Right lobe of liver (tissue), 6 donors: ENCODE data around the gene C1orf185. TPM values are rescaled to one million over a fixed set of nuclear protein-coding genes. Genes with fewer than 3 reads are reported as not detected.
A peak's percentile ranks its signal among the peaks of the same experiment; 100 is the strongest.
"Not testable (repeated sequence)": the region's sequence is repeated elsewhere in the genome, so short reads cannot be mapped to it uniquely, and the experiment has no call there.

ENCODE experiments used
- ATAC-seq, 4 donors: fragments of 200-7000 bp; cut with Tn5 transposase; one replicate each; pipeline ENCODE4 v1.9.1; 2020; ENCODE audit warnings: mild to moderate bottlenecking in 4 of 4, moderate library complexity in 4 of 4
- DNase-seq, 3 donors: peaks; one replicate each; pipeline ENCODE4 v3.0.0-alpha.2; 2020
- H3K27ac ChIP-seq, 3 donors: fragments of 200-600 bp; one replicate each; pipeline ENCODE4 v1.8.0; 2022
- H3K27me3 ChIP-seq, 2 donors: fragments of 200-600 bp; one replicate each; pipeline ENCODE4 v1.8.0; 2022
- H3K36me3 ChIP-seq, 4 donors: fragments of 200-600 bp; sonication (generic) in 1 of 4; one replicate each; pipeline versions ENCODE4 v1.5.1 to v1.8.0; 2017 to 2022; ENCODE audit warnings: control low read depth in 1 of 4
- H3K4me1 ChIP-seq, 4 donors: fragments of 200-600 bp; sonication (generic) in 1 of 4; one replicate each; pipeline versions ENCODE4 v1.5.1 to v1.8.0; 2017 to 2022; ENCODE audit warnings: control low read depth in 1 of 4
- H3K4me3 ChIP-seq, 3 donors: fragments of 200-600 bp; one replicate each; pipeline ENCODE4 v1.8.0; 2022
- H3K9me3 ChIP-seq, 4 donors: fragments of 200-600 bp; sonication (generic) in 1 of 4; one replicate each; pipeline versions ENCODE4 v1.5.1 to v1.8.0; 2017 to 2022; ENCODE audit warnings: control low read depth in 1 of 4
- CTCF ChIP-seq, 4 donors: fragments of 200-600 bp in 3 of 4; fragments of 450-650 bp in 1 of 4; IDR thresholded peaks; one replicate each; pipeline versions ENCODE4 v1.5.1 to v1.8.0; 2016 to 2022; ENCODE audit warnings: antibody characterized with exemption in 4 of 4, mild to moderate bottlenecking in 2 of 4
- POLR2A ChIP-seq: fragments of 450-650 bp; IDR thresholded peaks from one replicate; pipeline ENCODE4 v1.6.1; 2017; ENCODE audit warnings: antibody characterized with exemption, mild to moderate bottlenecking
- WGBS: methylation state at CpG from one replicate; pipeline ENCODE4 v1.1.6; 2018; ENCODE audit warnings: low coverage, low lambda C conversion rate; ENCODE audit not compliant: insufficient coverage; ENCODE audit errors: missing lambda C conversion rate; 5-methylcytosine and 5-hydroxymethylcytosine counted together
- intact Hi-C, 2 donors: fragments of 100-400 bp; cut with DNase I; formaldehyde crosslinking; loops; one replicate each; pipeline versions ENCODE4 v1.11.2 to v1.14.1; 2022
- total RNA-seq, 6 experiments: library from RNA; depleted of rRNA in 2 of 6; stranded (reverse); fragments of >200 nt in 2 of 6; fragmentation: NEBNext Ultra II Directional in 3 of 6; extraction: Animal tissue kit (Norgen Biotek cat#: 25700) in 3 of 6; gene quantifications; one replicate each; pipeline versions ENCODE4 v1.1.0 to v1.2.4, GENCODE V29; 2016 to 2023
- donor health status: DM: no; HTN: yes; CAD: no.
- donor health status: DM: no; HTN: no; CAD: no.
- donor health status: DM: no; HTN: no; CAD: no.
- donor health status: DM: no; HTN: yes; CAD: no.
- donor health status: DM: no; HTN: yes; CAD: no.

C1orf185 gene
- total RNA-seq, 6 experiments from 2014 or later: not detected

DNA sequence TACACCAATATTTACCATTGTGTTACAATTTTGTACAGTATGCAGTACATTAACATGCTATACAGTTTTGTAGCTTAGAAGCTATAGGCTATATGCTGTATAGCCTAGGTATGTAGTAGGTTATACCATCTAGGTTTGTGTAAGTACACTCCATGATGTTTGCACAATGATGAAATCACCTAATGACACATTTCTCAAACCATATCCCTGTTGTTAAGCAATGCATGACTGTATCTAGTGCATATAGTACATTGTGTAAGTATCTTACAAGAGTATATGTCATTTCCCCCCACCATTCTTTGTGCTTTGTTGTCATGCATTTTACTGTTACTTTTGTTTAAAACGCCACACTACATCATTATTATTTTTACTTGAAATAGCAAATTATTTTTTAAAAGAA is 68.3 kb downstream of the C1orf185 start:
- intact Hi-C loops: no loop called here
- Histone ChIP-seq H3K4me3 (no peak overlapping the region), H3K27ac (no peak overlapping the region), H3K4me1 (no peaks in the 10 kb centered on the region), H3K36me3 (no peaks in the 10 kb centered on the region), H3K9me3 (no peaks in the 10 kb centered on the region), H3K27me3 (no peaks in the 10 kb centered on the region)
- 80% methylated on average over 1 of the region's 1 CpG for WGBS
- ATAC-seq (no peak), DNase-seq (no peak)
- TF ChIP-seq POLR2A (no peak), CTCF (IDR thresholded peaks at IDR 0.05) (no peak)

DNA sequence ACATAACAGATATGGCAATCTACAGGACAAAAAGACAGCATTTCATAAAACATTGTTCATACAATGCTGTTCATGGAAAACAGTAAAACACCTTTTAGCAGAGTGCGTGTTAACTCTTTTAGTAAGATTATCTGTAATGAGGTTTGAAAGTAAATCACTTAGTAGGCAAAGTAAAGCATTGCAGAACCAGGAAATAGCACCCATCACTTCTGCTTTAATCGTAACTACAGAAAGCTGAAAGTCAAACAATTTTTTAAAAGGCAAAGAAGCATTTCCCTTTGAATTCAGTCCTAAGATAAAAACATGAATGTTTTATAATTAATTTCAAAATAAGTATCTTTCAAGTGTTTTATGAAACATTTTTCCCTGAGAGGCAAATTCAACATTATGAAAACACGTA is 70.8 kb downstream of the C1orf185 start:
- Histone ChIP-seq H3K27ac (no peak overlapping the region), H3K4me1 (no peaks in the 10 kb centered on the region), H3K36me3 (no peaks in the 10 kb centered on the region), H3K4me3 (no peak overlapping the region), H3K9me3 (no peaks in the 10 kb centered on the region), H3K27me3 (no peaks in the 10 kb centered on the region)
- DNase-seq: no peak
- intact Hi-C loops: no loop called here
- no peak for TF ChIP-seq CTCF (IDR thresholded peaks at IDR 0.05)
- no peak for TF ChIP-seq POLR2A
- WGBS: 66% methylated on average over 3 of the region's 3 CpGs
- ATAC-seq: no peak

- H3K36me3 ChIP-seq: no peaks in the 10 kb centered on the region
- H3K4me3 ChIP-seq: no peak overlapping the region
- no peaks in the 10 kb centered on the region for H3K9me3 ChIP-seq
- TF ChIP-seq POLR2A: no peak
- TF ChIP-seq CTCF (IDR thresholded peaks at IDR 0.05): no peak
- WGBS: 38% methylated on average over 2 of the region's 2 CpGs
- DNase-seq (no peak), ATAC-seq (peak in 3 of 4 donors; percentile 45 to 55 (median 49))
- intact Hi-C loops: no loop called here
- H3K27ac ChIP-seq: no peak overlapping the region
- no peaks in the 10 kb centered on the region for H3K4me1 ChIP-seq
- no peaks in the 10 kb centered on the region for H3K27me3 ChIP-seq
Measured at GRCh38 chr1:51175278-51175677, 73.2 kb downstream of the C1orf185 start.

DNA sequence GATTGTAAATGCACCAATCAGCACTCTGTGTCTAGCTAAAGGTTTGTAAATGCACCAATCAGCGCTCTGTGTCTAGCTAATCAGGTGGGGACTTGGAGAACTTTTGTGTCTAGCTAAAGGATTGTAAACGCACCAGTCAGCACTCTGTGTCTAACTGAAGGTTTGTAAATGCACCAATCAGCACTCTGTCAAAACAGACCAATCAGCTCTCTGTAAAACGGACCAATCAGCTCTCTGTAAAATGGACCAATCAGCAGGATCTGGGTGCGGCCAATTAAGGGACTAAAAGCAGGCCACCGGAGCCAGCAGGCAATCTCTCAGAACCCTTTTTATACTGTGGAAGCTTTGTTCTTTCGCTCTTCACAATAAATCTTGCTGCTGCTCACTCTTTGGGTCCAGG is 76.0 kb downstream of the C1orf185 start:
- intact Hi-C loops, H3K36me3 ChIP-seq, H3K9me3 ChIP-seq, DNase-seq, H3K4me3 ChIP-seq, H3K4me1 ChIP-seq, ATAC-seq, H3K27me3 ChIP-seq, H3K27ac ChIP-seq: not testable (repeated sequence)
- 83% methylated on average over 6 of the region's 6 CpGs for WGBS

GRCh38 chr1:51188230-51188629 is 86.2 kb downstream of the C1orf185 start:
- H3K36me3 ChIP-seq: no peaks in the 10 kb centered on the region
- H3K27me3 ChIP-seq: no peaks in the 10 kb centered on the region
- DNase-seq: no peak
- no peak overlapping the region for H3K4me3 ChIP-seq
- ATAC-seq: peak in 1 of 4 donors; percentile 64
- intact Hi-C loops: no loop called here
- no peaks in the 10 kb centered on the region for H3K4me1 ChIP-seq
- no peaks in the 10 kb centered on the region for H3K9me3 ChIP-seq
- no peak for TF ChIP-seq CTCF (IDR thresholded peaks at IDR 0.05)
- no peak for TF ChIP-seq POLR2A
- no peak overlapping the region for H3K27ac ChIP-seq
